ENCODE measurements around the gene GPR17.

GPR17 gene

GRCh38 chr2:127671557-127672302 lies 25.8 kb downstream of the GPR17 start:
- DNase-seq (ENCODE audit: low spot score): no peak

GRCh38 chr2:127672341-127673224 lies 26.6 kb downstream of the GPR17 start:
- DNase-seq (ENCODE audit: low spot score): no peak

- no peak for DNase-seq (ENCODE audit: low spot score)
Observed at GRCh38 chr2:127673291-127674069, 27.5 kb downstream of the GPR17 start.

- DNase-seq (ENCODE audit: low spot score): peak; percentile 29
Observed at GRCh38 chr2:127674241-127675209, 28.6 kb downstream of the GPR17 start.

- DNase-seq (ENCODE audit: low spot score): no peak
Observed at GRCh38 chr2:127675331-127676261, 29.6 kb downstream of the GPR17 start, which contains the start of gene LIMS2. Gene LIMS2 (minus strand): TSS chr2:127675530. CDS start chr2:127675024, 506 bp downstream.

GRCh38 chr2:127676906-127677305 lies 31.0 kb downstream of the GPR17 start:
- no peak for DNase-seq (ENCODE audit: low spot score)

GRCh38 chr2:127678531-127678930 lies 32.6 kb downstream of the GPR17 start:
- DNase-seq (ENCODE audit: low spot score): no peak

GRCh38 chr2:127678991-127679390 lies 33.0 kb downstream of the GPR17 start:
- no peak for DNase-seq (ENCODE audit: low spot score)

- DNase-seq (ENCODE audit: low spot score): no peak
Observed at GRCh38 chr2:127679680-127680361, 33.9 kb downstream of the GPR17 start.

- DNase-seq (ENCODE audit: low spot score): no peak
Observed at GRCh38 chr2:127680706-127681287, 34.8 kb downstream of the GPR17 start.

- no peak for DNase-seq (ENCODE audit: low spot score)
Observed at GRCh38 chr2:127681288-127681804, 35.4 kb downstream of the GPR17 start.

GRCh38 chr2:127681976-127682857 lies 36.3 kb downstream of the GPR17 start:
- DNase-seq (ENCODE audit: low spot score): no peak

GRCh38 chr2:127683056-127683455 lies 37.1 kb downstream of the GPR17 start:
- no peak for DNase-seq (ENCODE audit: low spot score)

- no peak for DNase-seq (ENCODE audit: low spot score)
Observed at GRCh38 chr2:127683757-127684156, 37.8 kb downstream of the GPR17 start.

- no peak for DNase-seq (ENCODE audit: low spot score)
Observed at GRCh38 chr2:127685410-127686080, 39.6 kb downstream of the GPR17 start.

GRCh38 chr2:127688405-127688804 lies 42.5 kb downstream of the GPR17 start:
- DNase-seq (ENCODE audit: low spot score): no peak

GRCh38 chr2:127690696-127691095 lies 44.7 kb downstream of the GPR17 start:
- no peak for DNase-seq (ENCODE audit: low spot score)

Measured in COLO829 (cell line).